ENCODE data around the gene CCDC93. TPM values are rescaled to one million over a fixed set of nuclear protein-coding genes. Genes with fewer than 3 reads are reported as not detected.

The CCDC93 gene
- total RNA-seq, 3 donors from 2014 or later, result 25.6 to 33.1 (median 32.9) TPM

- intact Hi-C loops (cut with DNase I; ENCODE audit: low total_unique reads), result no loop called here
- H3K4me1 ChIP-seq, result no peaks in the 10 kb centered on the region
- no peak overlapping the region for H3K27ac ChIP-seq
- H3K4me3 ChIP-seq, result no peak overlapping the region
- TF ChIP-seq POLR2AphosphoS5 (IDR thresholded peaks at IDR 0.05) (no peak), CTCF (IDR thresholded peaks at IDR 0.05) (no peak), POLR2A (IDR thresholded peaks at IDR 0.05) (no peak)
- DNase-seq (ENCODE audit: low spot score in 2 of 2), result no peak
- H3K27me3 ChIP-seq, result no peaks in the 10 kb centered on the region
- peaks cover 13% of the 10 kb centered on the region for H3K36me3 ChIP-seq
- no peaks in the 10 kb centered on the region for H3K9me3 ChIP-seq
These were observed 76.9 kb downstream of the CCDC93 start for GRCh38 chr2:117936871-117937428.

DNA sequence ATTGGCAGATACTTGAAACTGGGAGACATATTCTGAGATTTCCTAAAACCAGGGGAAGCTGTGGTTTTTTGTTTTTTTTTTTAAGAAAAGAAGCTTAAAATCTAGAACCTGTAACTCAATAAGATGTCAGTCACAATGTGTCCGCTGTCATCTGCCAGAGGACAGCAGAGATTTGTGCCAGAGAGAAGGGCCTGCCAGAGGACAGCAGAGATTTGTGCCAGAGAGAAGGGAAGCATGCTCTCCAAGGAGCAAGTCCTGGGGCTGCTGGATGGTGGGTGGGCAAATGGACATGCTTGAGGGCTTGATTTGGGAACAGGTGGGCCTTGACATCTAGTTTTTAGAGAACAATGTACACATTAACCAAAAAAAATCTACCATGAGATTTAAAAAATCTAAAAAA lies 77.9 kb downstream of the CCDC93 start:
- H3K36me3 ChIP-seq, result peaks cover 13% of the 10 kb centered on the region
- H3K27me3 ChIP-seq, result no peaks in the 10 kb centered on the region
- H3K4me3 ChIP-seq, result no peak overlapping the region
- intact Hi-C loops (cut with DNase I; ENCODE audit: low total_unique reads), result no loop called here
- H3K27ac ChIP-seq, result no peak overlapping the region
- H3K4me1 ChIP-seq, result no peaks in the 10 kb centered on the region
- TF ChIP-seq POLR2AphosphoS5 (IDR thresholded peaks at IDR 0.05), result no peak
- no peak for TF ChIP-seq CTCF (IDR thresholded peaks at IDR 0.05)
- TF ChIP-seq POLR2A (IDR thresholded peaks at IDR 0.05), result no peak
- DNase-seq (ENCODE audit: low spot score in 2 of 2), result no peak
- no peaks in the 10 kb centered on the region for H3K9me3 ChIP-seq

- H3K4me1 ChIP-seq, result no peaks in the 10 kb centered on the region
- no peaks in the 10 kb centered on the region for H3K27me3 ChIP-seq
- TF ChIP-seq POLR2AphosphoS5 (IDR thresholded peaks at IDR 0.05), result no peak
- no peak for TF ChIP-seq CTCF (IDR thresholded peaks at IDR 0.05)
- TF ChIP-seq POLR2A (IDR thresholded peaks at IDR 0.05), result no peak
- no peaks in the 10 kb centered on the region for H3K9me3 ChIP-seq
- intact Hi-C loops (cut with DNase I; ENCODE audit: low total_unique reads), result no loop called here
- no peak for DNase-seq (ENCODE audit: low spot score in 2 of 2)
- H3K4me3 ChIP-seq, result no peak overlapping the region
- H3K27ac ChIP-seq, result no peak overlapping the region
- peaks cover 13% of the 10 kb centered on the region for H3K36me3 ChIP-seq
These were observed 78.4 kb downstream of the CCDC93 start for GRCh38 chr2:117935456-117935855.

DNA sequence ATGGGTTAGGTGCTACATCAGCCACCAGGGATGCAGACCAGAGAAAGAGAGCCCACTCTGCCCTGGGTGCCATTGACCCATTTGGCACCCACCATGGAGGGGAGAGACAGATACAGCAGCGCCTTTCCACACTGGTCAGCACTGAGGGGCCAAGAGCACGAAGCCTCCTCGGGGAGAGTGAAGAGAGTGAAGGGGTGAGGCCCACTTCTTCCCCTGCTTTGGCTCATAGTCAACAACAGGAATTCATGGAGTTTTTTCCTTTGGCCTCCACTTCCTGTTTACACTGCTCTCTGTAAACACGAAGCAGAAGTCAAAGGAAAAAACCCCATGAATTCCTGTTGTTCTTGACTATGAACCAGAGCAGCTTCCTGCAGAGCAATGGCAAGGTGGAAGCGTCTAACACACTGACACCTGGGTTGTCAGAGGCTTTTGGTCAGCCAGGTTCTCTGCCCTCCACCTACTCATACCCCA lies 80.0 kb downstream of the CCDC93 start:
- Histone ChIP-seq H3K36me3 (peaks cover 19% of the 10 kb centered on the region), H3K4me3 (no peak overlapping the region), H3K27ac (no peak overlapping the region), H3K9me3 (no peaks in the 10 kb centered on the region), H3K4me1 (no peaks in the 10 kb centered on the region), H3K27me3 (no peaks in the 10 kb centered on the region)
- DNase-seq (ENCODE audit: low spot score in 2 of 2), result no peak
- no peak for TF ChIP-seq CTCF (IDR thresholded peaks at IDR 0.05)
- TF ChIP-seq POLR2A (IDR thresholded peaks at IDR 0.05), result no peak
- no peak for TF ChIP-seq POLR2AphosphoS5 (IDR thresholded peaks at IDR 0.05)
- intact Hi-C loops (cut with DNase I; ENCODE audit: low total_unique reads), result no loop called here

GRCh38 chr2:117931978-117932377 lies 81.9 kb downstream of the CCDC93 start:
- no peak overlapping the region for H3K27ac ChIP-seq
- H3K4me1 ChIP-seq, result no peaks in the 10 kb centered on the region
- no peak for DNase-seq (ENCODE audit: low spot score in 2 of 2)
- H3K27me3 ChIP-seq, result no peaks in the 10 kb centered on the region
- peaks cover 19% of the 10 kb centered on the region for H3K36me3 ChIP-seq
- intact Hi-C loops (cut with DNase I; ENCODE audit: low total_unique reads), result no loop called here
- no peak for TF ChIP-seq POLR2A (IDR thresholded peaks at IDR 0.05)
- TF ChIP-seq CTCF (IDR thresholded peaks at IDR 0.05), result no peak
- no peak for TF ChIP-seq POLR2AphosphoS5 (IDR thresholded peaks at IDR 0.05)
- H3K9me3 ChIP-seq, result no peaks in the 10 kb centered on the region
- no peak overlapping the region for H3K4me3 ChIP-seq

All from breast epithelium (tissue), 4 donors.